Breast epithelium (tissue), 3 donors: ENCODE measurements around the gene FAM83F.

Experiments
- CTCF ChIP-seq, 3 donors: fragments of 450-650 bp; IDR thresholded peaks; one replicate each; pipeline ENCODE4 v1.5.1; 2016 to 2017; ENCODE audit warnings: antibody characterized with exemption in 3 of 3, mild to moderate bottlenecking in 3 of 3, moderate library complexity in 3 of 3
- POLR2A ChIP-seq: fragments of 450-650 bp; IDR thresholded peaks from one replicate; pipeline ENCODE4 v1.6.1; 2016; ENCODE audit warnings: antibody characterized with exemption, mild to moderate bottlenecking, moderate library complexity
- POLR2AphosphoS5 ChIP-seq, 3 donors: sonication (generic); formaldehyde crosslinking; IDR thresholded peaks; one replicate each; pipeline ENCODE4 v1.6.1; 2017; ENCODE audit warnings: antibody characterized with exemption in 3 of 3

GRCh38 chr22:39958949-39959639 lies 35.7 kb upstream of the FAM83F start:
- TF ChIP-seq CTCF (IDR thresholded peaks at IDR 0.05) (no peak), POLR2A (no peak), POLR2AphosphoS5 (IDR thresholded peaks at IDR 0.05) (no peak)
